IMR-90 (cell line): Measurements from ENCODE around the gene NAMPT. TPM values are rescaled to one million over a fixed set of nuclear protein-coding genes. Genes with fewer than 3 reads are reported as not detected.

ENCODE experiments used
- ATAC-seq: fragments of 200-7000 bp; cut with Tn5 transposase; 2 replicates; pipeline ENCODE4 v1.9.1; 2020; ENCODE audit warnings: low read depth, mild to moderate bottlenecking, moderate library complexity
- BruUV-seq: library from RNA; stranded (reverse); fragments of 400-500 nt; replicated peaks from 2 replicates; lab custom pipeline; 2021; lab: Mats Ljungman, UMichigan
- CTCF ChIA-PET: fragments of 300-600 bp; formaldehyde crosslinking; extraction: SDS; loops from one replicate; lab custom pipeline; 2021; ENCODE audit warnings: antibody characterized with exemption; lab: Yijun Ruan, JAX
- POLR2A ChIA-PET: fragments of 300-600 bp; sonication (Branson Sonifier 250); formaldehyde crosslinking; loops from one replicate; lab custom pipeline; 2022; ENCODE audit warnings: antibody characterized with exemption; ENCODE audit not compliant: unreplicated experiment; lab: Charles Lee
- DNase-seq: peaks from one replicate; pipeline ENCODE4 v3.0.0; 2013
- H2AFZ ChIP-seq: replicated peaks from 2 replicates; pipeline ENCODE3; 2013; ENCODE audit warnings: low read length, mild to moderate bottlenecking; ENCODE audit not compliant: poor library complexity
- H2AK5ac ChIP-seq: 2 replicates; pipeline ENCODE4 v1.6.1; 2013; ENCODE audit warnings: low read depth, low read length, inconsistent platforms
- H2AK9ac ChIP-seq: replicated peaks from 2 replicates; pipeline ENCODE3; 2013; ENCODE audit warnings: mild to moderate bottlenecking, low read depth, low read length, moderate library complexity; ENCODE audit not compliant: poor library complexity
- H2BK120ac ChIP-seq: 2 replicates; pipeline ENCODE4 v1.6.1; 2013; ENCODE audit warnings: low read depth, low read length, inconsistent platforms
- H2BK15ac ChIP-seq: 3 replicates; pipeline ENCODE4 v1.6.1; 2013; ENCODE audit warnings: low read depth, low read length, inconsistent platforms
- H2BK20ac ChIP-seq: 2 replicates; pipeline ENCODE4 v1.6.1; 2013; ENCODE audit warnings: low read depth, mild to moderate bottlenecking, inconsistent platforms, low read length, moderate library complexity
- H2BK5ac ChIP-seq: 2 replicates; pipeline ENCODE4 v1.6.1; 2013; ENCODE audit warnings: mild to moderate bottlenecking, low read depth, low read length, inconsistent platforms; ENCODE audit not compliant: poor library complexity, severe bottlenecking
- H3K14ac ChIP-seq: replicated peaks from 2 replicates; pipeline ENCODE4 v1.6.1; 2013; ENCODE audit warnings: low read depth, low read length, inconsistent platforms
- H3K18ac ChIP-seq: 2 replicates; pipeline ENCODE4 v1.6.1; 2013; ENCODE audit warnings: low read depth, low read length, control low read depth
- H3K23ac ChIP-seq: 2 replicates; pipeline ENCODE4 v1.6.1; 2013; ENCODE audit warnings: low read depth, low read length, inconsistent platforms
- H3K27ac ChIP-seq: 2 replicates; pipeline ENCODE4 v1.5.1; 2013; ENCODE audit warnings: mild to moderate bottlenecking, control low read depth, low read length; ENCODE audit not compliant: insufficient read depth
- H3K27me3 ChIP-seq: 2 replicates; pipeline ENCODE4 v1.6.1; 2013; ENCODE audit warnings: low read length; ENCODE audit not compliant: control insufficient read depth, insufficient read depth
- H3K36me3 ChIP-seq: 2 replicates; pipeline ENCODE4 v1.6.1; 2013; ENCODE audit warnings: low read length, mixed read lengths; ENCODE audit not compliant: control insufficient read depth, insufficient read depth
- H3K4ac ChIP-seq: 2 replicates; pipeline ENCODE4 v1.6.1; 2013; ENCODE audit warnings: low read depth, low read length, inconsistent platforms
- H3K4me1 ChIP-seq: 2 replicates; pipeline ENCODE4 v1.6.1; 2013; ENCODE audit warnings: low read length, mixed read lengths; ENCODE audit not compliant: control insufficient read depth, insufficient read depth
- H3K4me2 ChIP-seq: 2 replicates; pipeline ENCODE4 v1.6.1; 2013; ENCODE audit warnings: low read depth, mild to moderate bottlenecking, control low read depth, low read length, moderate library complexity
- H3K4me3 ChIP-seq: 2 replicates; pipeline ENCODE4 v1.5.1; 2013; ENCODE audit warnings: low read depth, mild to moderate bottlenecking, control low read depth, low read length, moderate library complexity; ENCODE audit not compliant: insufficient read depth
- H3K56ac ChIP-seq: 2 replicates; pipeline ENCODE4 v1.6.1; 2013; ENCODE audit warnings: low read length, inconsistent platforms; ENCODE audit not compliant: insufficient read depth; ENCODE audit errors: extremely low read depth
- H3K79me1 ChIP-seq, 2 experiments: 2 replicates each; pipeline ENCODE4 v1.6.1; 2013; ENCODE audit warnings: low read length in 2 of 2, inconsistent platforms in 1 of 2, low read depth in 1 of 2
- H3K9ac ChIP-seq: 2 replicates; pipeline ENCODE4 v1.6.1; 2013; ENCODE audit warnings: low read depth, low read length, control low read depth
- H3K9me1 ChIP-seq: 2 replicates; pipeline ENCODE4 v1.6.1; 2013; ENCODE audit warnings: low read length, inconsistent platforms; ENCODE audit not compliant: insufficient read depth
- H3K9me3 ChIP-seq: 2 replicates; pipeline ENCODE4 v1.6.1; 2013; ENCODE audit warnings: low read length; ENCODE audit not compliant: control insufficient read depth, insufficient read depth
- H4K20me1 ChIP-seq: 2 replicates; pipeline ENCODE4 v1.6.1; 2013; ENCODE audit warnings: low read length, inconsistent platforms; ENCODE audit not compliant: insufficient read depth
- H4K5ac ChIP-seq: 2 replicates; pipeline ENCODE4 v1.6.1; 2013; ENCODE audit warnings: mild to moderate bottlenecking, low read depth, low read length, control low read depth
- H4K8ac ChIP-seq, 2 experiments: 2 replicates each; pipeline ENCODE4 v1.6.1; 2013; ENCODE audit warnings: low read depth in 2 of 2, low read length in 2 of 2, control low read depth in 1 of 2, inconsistent platforms in 1 of 2
- H4K91ac ChIP-seq: 2 replicates; pipeline ENCODE4 v1.6.1; 2013; ENCODE audit warnings: low read depth, low read length, inconsistent platforms; ENCODE audit not compliant: insufficient read depth
- BHLHE40 ChIP-seq: fragments of 150-350 bp; IDR thresholded peaks from 2 replicates; pipeline ENCODE4 v1.6.1; 2016; ENCODE audit warnings: mild to moderate bottlenecking, low read depth, low read length
- RFX5 ChIP-seq: IDR thresholded peaks from 2 replicates; pipeline ENCODE4 v1.8.0; 2012; ENCODE audit warnings: low read depth, mild to moderate bottlenecking, low read length, moderate library complexity
- WGBS, 2 experiments: methylation state at CpG; one replicate each; pipeline versions ENCODE4 v1.1.5 to v1.1.7; 2013; ENCODE audit warnings: missing lambda C conversion rate in 2 of 2; ENCODE audit not compliant: insufficient read length in 1 of 2; ENCODE audit errors: extremely low coverage in 2 of 2; 5-methylcytosine and 5-hydroxymethylcytosine counted together
- dilution Hi-C: fragments of 300-500 bp; cut with HindIII; formaldehyde crosslinking; loops from one replicate; pipeline ENCODE4 v1.14.3; 2018; ENCODE audit warnings: low sequenced_read_pairs; ENCODE audit not compliant: unreplicated experiment
- in situ Hi-C: fragments of 300-500 bp; cut with MboI; formaldehyde crosslinking; loops from 3 replicates; pipeline ENCODE4 v1.14.3; 2019; ENCODE audit warnings: low sequenced_read_pairs, inconsistent platforms, mixed read lengths
- intact Hi-C: fragments of 100-400 bp; cut with micrococcal nuclease; formaldehyde crosslinking; loops from 2 replicates; pipeline ENCODE4 v1.10.0; 2022
- polyA plus RNA-seq, 3 experiments: library from polyadenylated mRNA; depleted of rRNA; stranded (reverse); fragments of >200 nt; gene quantifications; 2 replicates each; pipeline ENCODE4 v1.2.3, GENCODE V29; 2012; ENCODE audit warnings: low replicate concordance in 1 of 3
- total RNA-seq: library from RNA; depleted of rRNA; stranded (reverse); fragments of >200 nt; gene quantifications from 2 replicates; pipeline ENCODE4 v1.2.3, GENCODE V29; 2012

The NAMPT gene
- total and polyA plus RNA-seq, 2 of the 4 experiments (the other 2 are of a cell fraction): 13.3 to 31.7 TPM

DNA sequence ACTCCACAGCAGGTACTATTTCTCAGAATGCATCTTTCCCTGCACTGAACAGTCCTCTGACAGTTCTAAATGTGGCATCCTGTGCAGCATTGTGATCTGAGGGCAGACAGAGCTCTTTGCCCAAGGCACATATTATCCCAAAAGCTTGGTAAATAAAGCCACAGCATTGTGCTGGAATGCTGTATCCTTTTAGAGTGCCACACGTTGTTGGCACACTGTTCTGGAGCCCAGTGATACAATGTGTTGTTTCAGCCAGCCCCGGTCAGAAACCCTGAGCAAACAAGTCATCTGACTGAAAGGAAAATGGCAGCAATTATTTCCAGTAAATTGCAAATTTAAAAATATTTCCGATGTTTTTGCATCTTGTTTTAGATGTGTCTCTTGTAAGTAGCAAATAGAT is 45.4 kb downstream of the NAMPT start:
- H3K23ac ChIP-seq: no peak overlapping the region
- BruUV-seq: no TSS peak
- ChIA-PET CTCF (no interaction called here), POLR2A (no interaction called here)
- H3K36me3 ChIP-seq: no peaks in the 10 kb centered on the region
- no peak overlapping the region for H2BK5ac ChIP-seq
- no peak overlapping the region for H4K5ac ChIP-seq
- no peak for DNase-seq
- WGBS, 2 experiments: 54% methylated on average over 2 of the region's 3 CpGs; no CpG with 5 or more reads in 1 of the 2 experiments
- H4K91ac ChIP-seq: no peak overlapping the region
- H2BK120ac ChIP-seq: no peak overlapping the region
- no peak overlapping the region for H3K14ac ChIP-seq
- no peak overlapping the region for H3K4ac ChIP-seq
- no peak overlapping the region for H2AK9ac ChIP-seq
- in situ Hi-C loops: no loop called here
- no peaks in the 10 kb centered on the region for H4K20me1 ChIP-seq
- no peak overlapping the region for H2BK15ac ChIP-seq
- H3K27me3 ChIP-seq: peaks cover 2% of the 10 kb centered on the region; the same call in 1 of the 2 replicates
- H2BK20ac ChIP-seq: no peak overlapping the region
- no peak overlapping the region for H3K4me3 ChIP-seq
- dilution Hi-C loops: no loop called here
- no peak overlapping the region for H2AFZ ChIP-seq
- H3K79me1 ChIP-seq: no peaks in the 10 kb centered on the region
- H3K9me1 ChIP-seq: no peaks in the 10 kb centered on the region
- H2AK5ac ChIP-seq: no peak overlapping the region
- no peak overlapping the region for H4K8ac ChIP-seq
- H3K56ac ChIP-seq: no peak overlapping the region
- no peak for TF ChIP-seq RFX5
- no peak for TF ChIP-seq BHLHE40
- H3K18ac ChIP-seq: no peak overlapping the region
- no peaks in the 10 kb centered on the region for H3K4me1 ChIP-seq
- no peaks in the 10 kb centered on the region for H3K9me3 ChIP-seq
- intact Hi-C loops: no loop called here
- H3K4me2 ChIP-seq: no peak overlapping the region
- H3K27ac ChIP-seq: no peak overlapping the region
- no peak overlapping the region for H3K9ac ChIP-seq
- no peak for ATAC-seq
